HG03139 (cell line): Measurements from ENCODE around the gene TENM4.

Experiments
- ATAC-seq: cut with Tn5 transposase; IDR thresholded peaks from one replicate; pipeline ENCODE4 v1.9.1; 2021; ENCODE audit not compliant: unreplicated experiment

TENM4 gene

GRCh38 chr11:79090191-79090705, 350.6 kb downstream of the TENM4 start:
- no peak for ATAC-seq

GRCh38 chr11:79089601-79090000, 351.2 kb downstream of the TENM4 start:
- ATAC-seq = no peak

- no peak for ATAC-seq
These were observed 351.9 kb downstream of the TENM4 start for GRCh38 chr11:79088967-79089366.

GRCh38 chr11:79087961-79088318, 352.9 kb downstream of the TENM4 start:
- ATAC-seq = no peak

DNA sequence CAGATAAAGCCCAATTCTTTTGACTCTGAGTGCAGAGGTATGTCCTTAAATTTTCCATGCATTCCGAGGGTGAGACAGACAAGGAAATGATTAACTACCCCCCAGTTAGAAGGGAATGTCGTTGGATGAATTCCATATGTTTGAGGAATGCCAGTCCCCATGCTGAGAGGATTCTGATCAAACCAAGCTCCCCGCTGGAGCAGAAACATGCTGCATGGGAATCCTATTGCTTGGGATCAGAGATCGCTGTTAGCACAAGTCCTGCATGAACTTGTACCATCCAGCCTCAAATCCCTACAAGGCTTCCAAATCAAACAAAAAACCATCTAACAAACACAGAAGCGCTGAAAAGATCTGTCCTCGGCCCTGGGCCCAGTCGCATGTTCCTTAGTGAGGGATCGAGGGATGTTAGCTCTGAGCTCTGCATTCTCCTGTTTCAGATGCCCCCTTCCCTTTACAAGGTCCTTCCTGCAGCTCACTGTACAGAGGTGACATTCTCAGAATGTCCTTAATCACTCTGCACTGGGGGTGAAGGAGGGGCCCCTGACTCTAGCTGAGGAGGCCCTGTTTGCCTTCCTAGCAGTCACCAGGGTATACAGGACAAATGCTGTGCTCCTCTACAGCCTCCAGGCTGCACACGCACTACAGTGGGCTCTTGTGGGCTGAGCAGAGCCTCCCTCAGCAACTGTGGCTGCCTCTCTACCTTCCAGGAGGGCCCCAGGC, 353.4 kb downstream of the TENM4 start:
- ATAC-seq = no peak

- no peak for ATAC-seq
These were observed 354.8 kb downstream of the TENM4 start for GRCh38 chr11:79086056-79086455.

GRCh38 chr11:79084382-79084781, 356.4 kb downstream of the TENM4 start:
- ATAC-seq = no peak

GRCh38 chr11:79083352-79083751, 357.5 kb downstream of the TENM4 start:
- ATAC-seq = no peak

GRCh38 chr11:79082907-79083306, 357.9 kb downstream of the TENM4 start:
- no peak for ATAC-seq

GRCh38 chr11:79082280-79082679, 358.6 kb downstream of the TENM4 start:
- no peak for ATAC-seq

GRCh38 chr11:79081471-79082031, 359.3 kb downstream of the TENM4 start:
- ATAC-seq = no peak

GRCh38 chr11:79080551-79080950, 360.3 kb downstream of the TENM4 start:
- no peak for ATAC-seq

DNA sequence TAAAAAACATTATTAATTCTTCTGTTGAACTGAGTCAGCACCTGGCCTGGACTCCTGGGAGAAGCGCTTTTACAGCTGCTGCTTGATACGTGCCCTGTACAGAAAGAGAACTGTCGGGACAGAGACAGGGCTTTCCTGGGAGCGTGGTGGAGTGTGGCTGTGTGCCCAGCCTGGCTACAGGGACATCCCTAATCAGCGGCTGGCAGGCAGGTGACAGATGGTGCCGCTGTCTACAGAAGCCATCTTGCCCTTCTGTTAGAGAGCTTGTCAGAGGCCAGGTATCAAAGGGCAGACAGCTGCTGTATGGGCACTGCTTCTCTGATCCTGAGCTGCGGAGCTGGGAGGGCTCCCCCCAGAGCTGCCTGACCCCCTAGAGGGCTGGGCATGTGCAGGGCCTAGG, 361.8 kb downstream of the TENM4 start:
- ATAC-seq = no peak

- no peak for ATAC-seq
These were observed 362.4 kb downstream of the TENM4 start for GRCh38 chr11:79078456-79078855.

DNA sequence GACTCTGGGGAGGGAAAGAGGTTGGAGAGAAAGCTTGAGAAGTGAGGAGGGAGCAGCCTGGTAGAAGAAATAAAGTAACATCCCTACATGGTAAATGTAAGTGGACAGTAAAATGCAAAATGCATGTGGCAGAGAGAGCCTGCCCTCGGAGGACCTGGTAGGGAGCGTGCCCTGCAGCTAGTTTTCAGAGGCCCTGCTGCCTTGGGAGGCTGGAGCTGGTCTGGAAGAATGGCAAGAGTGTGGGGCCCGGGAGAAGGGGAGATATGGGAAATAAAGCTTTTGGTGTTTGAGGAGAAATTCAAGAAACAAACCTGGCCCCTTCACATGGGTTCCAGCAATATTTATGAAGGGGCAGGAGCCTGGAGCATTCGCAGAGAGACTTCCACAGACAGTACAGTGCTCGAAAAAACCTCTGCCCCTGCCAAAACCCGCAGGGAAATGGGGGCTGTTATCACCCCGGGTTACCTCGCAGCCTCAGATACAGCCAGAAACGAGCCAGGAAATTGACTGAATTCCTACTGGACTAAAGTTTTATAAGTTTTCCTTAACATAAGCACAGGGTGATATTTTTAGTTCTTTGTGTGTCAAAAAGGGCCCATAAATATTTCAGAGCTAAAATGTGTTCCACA, 363.0 kb downstream of the TENM4 start:
- ATAC-seq = no peak

DNA sequence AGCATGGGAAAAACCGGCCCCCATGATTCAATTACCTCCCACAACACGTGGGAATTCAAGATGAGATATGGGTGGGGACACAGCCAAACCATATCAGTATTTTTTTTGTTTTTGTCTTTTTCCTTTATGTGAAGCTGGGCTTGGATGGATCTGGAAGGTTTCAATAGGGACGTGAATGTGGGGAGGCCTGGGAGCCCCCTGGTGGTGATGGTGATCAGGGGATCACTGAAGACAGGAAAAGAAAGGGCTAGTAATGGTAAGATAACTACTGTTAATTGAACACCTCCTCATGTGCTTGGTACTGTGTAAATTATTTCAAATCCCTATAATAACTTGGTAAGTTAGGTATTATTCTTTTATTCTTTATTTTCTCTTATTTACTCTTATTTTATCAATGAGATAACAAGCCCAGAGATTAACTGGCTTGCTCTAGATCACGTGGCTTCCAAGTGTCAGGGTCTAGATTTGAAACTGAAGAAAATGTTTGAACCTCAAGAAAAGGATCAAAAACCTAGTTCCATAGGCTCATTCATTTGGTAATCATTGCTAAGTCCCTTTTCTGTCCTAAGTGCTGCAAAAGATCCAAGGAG, 364.2 kb downstream of the TENM4 start:
- ATAC-seq = no peak

- no peak for ATAC-seq
These were observed 366.3 kb downstream of the TENM4 start for GRCh38 chr11:79074547-79074946.

- ATAC-seq = no peak
These were observed 369.6 kb downstream of the TENM4 start for GRCh38 chr11:79071190-79071589.

DNA sequence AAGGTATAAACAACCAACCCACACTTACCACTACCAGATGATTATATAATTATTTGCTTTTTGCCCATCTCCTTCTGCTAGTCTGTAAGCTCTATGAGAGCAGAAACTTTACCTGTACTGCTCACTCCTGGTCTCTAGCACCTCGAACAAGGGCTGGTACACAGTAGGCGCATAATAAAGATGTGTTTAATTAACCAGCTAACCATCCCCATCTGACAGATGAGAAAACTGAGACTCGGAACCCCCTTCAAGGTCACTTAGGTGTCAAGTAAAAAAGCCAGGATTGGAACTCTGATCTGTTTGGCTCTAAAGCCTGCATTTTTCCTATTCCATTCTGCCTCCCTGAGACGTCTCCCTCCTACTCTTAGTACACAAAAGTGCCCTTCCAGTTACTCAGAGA, 370.3 kb downstream of the TENM4 start:
- ATAC-seq = no peak

GRCh38 chr11:79069504-79069903, 371.3 kb downstream of the TENM4 start:
- no peak for ATAC-seq

- ATAC-seq = no peak
These were observed 372.5 kb downstream of the TENM4 start for GRCh38 chr11:79068356-79068755.

- no peak for ATAC-seq
These were observed 373.5 kb downstream of the TENM4 start for GRCh38 chr11:79067352-79067679.
